Uterus (tissue), 2 donors: ENCODE measurements around the gene CFAP53.

ENCODE experiments used
- CTCF ChIP-seq, 4 experiments: fragments of 200-600 bp in 2 of 4; fragments of 450-650 bp in 2 of 4; sonication (generic) in 2 of 4; IDR thresholded peaks; one replicate each; pipeline ENCODE4 v1.5.1; 2016 to 2019; ENCODE audit warnings: antibody characterized with exemption in 4 of 4, mild to moderate bottlenecking in 2 of 4, moderate library complexity in 1 of 4
- POLR2A ChIP-seq, 2 donors: fragments of 450-650 bp; IDR thresholded peaks; one replicate each; pipeline ENCODE4 v1.6.1; 2016; ENCODE audit warnings: antibody characterized with exemption in 2 of 2, mild to moderate bottlenecking in 1 of 2, moderate library complexity in 1 of 2

- TF ChIP-seq CTCF (IDR thresholded peaks at IDR 0.05), result no peak
- TF ChIP-seq POLR2A (IDR thresholded peaks at IDR 0.05), result no peak
Observed at GRCh38 chr18:50232419-50232818, 33.9 kb downstream of the CFAP53 start.
